ENCODE data around the gene CERK.

The CERK gene

DNA sequence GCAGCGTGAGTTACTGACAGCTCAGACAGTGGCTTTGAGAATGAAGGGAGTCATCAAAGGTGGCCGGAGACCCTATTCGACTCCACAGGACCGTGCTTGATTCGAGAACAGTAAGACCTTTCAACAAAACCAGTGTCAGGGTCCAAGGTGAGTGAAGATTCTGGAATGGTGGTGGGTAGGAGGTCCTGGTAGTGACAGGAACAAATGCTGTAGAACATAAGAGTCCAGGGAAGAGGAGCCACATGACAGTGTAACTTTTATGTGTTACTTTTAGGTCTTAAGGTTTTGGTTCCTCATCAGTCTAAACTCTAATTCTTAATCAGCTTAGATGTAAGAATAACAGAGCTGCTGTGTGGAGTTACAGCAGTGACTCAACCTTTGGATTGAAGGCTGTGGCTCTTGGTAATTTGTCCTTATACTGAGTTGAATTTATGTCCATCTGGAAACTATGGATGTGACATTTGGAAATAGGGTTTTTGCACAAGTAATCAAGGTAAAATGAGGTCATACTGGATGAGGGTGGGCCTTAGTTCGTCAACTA lies 26.2 kb upstream of the CERK start:
- no peak for DNase-seq

DNA sequence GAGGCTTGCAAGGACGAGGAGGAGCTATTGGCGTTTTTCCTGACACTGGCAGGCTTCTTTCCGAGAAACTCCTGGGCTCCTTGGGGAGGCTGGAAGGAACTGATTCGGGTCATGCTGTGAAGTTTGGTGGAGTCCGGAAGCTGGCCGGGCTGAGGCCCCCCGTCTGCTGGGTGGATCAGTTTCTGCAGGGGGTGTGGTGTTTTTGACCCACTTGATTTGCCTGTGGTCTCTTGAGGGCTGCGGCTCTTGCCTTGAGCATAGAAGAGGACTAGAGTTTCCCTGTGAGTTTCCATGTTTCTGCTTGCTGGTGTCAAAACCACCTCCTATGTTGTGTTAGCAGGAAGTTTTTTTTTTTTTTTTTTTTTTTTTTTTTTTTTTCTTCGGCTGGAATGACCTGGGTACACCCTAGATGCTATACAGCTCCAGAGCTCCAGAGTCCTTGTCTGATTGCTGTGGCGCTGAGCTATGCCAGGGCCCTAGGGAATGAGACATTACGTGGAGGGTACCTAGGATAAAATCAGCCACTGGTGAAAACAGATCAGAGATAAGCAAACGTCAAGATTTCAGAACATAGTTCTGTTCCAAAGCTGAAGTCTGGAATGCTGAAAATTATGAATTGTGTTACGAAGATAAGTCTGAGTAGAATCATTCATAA lies 25.1 kb upstream of the CERK start:
- no peak for DNase-seq

DNA sequence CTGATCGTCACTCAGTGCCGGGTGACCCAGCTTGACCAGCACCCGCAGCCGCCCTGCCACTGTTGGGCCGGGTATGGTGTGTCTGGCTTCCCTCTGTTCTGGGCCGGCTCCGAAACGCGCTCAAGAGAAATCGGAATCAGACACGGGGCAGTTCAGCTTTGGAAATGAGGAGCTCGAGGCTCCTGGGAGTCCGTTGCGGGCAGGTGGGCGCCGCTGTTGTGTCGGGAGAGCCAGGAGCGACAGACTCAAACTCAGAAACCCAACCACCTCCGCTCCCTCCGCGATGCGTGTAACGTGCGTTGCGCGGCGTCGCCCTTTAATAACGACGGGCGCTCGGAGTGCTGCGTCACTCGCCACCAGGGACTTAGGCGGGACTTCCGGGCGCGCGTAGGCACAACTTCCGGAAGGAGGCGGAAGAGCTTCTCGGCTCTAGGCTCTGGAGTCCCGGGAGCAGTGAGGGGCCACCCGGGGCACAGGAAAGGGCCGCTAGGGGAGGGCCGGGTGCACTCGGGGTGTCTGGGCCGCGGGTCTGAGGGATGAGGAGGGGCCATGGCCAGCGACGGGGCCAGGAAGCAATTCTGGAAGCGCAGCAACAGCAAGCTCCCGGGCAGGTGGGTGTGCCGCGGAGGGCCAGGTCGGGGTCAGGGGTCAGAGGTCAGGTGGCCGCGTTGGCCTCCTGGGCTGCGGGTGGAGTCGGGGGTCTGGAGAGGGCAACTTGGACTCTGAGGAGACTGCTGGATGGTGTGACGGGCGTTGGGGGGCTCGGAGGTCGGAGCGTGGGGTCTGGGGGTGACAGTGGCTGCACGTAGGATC lies 24.4 kb upstream of the CERK start, which contains the start of gene TBC1D22A:
TBC1D22A (plus strand) TSS at position 413 of the 813 bp plus-strand sequence; CDS start at position 550, 137 bp downstream.
- peak; percentile 77 for DNase-seq

GRCh38 chr22:46761539-46762237 lies 23.6 kb upstream of the CERK start:
- peak; percentile 7 for DNase-seq

- no peak for DNase-seq
These were observed 23.0 kb upstream of the CERK start for GRCh38 chr22:46761017-46761416.

- DNase-seq, result peak; percentile 20
These were observed 20.8 kb upstream of the CERK start for GRCh38 chr22:46758867-46759290.

GRCh38 chr22:46758121-46758520 lies 20.1 kb upstream of the CERK start:
- no peak for DNase-seq

- no peak for DNase-seq
These were observed 19.1 kb upstream of the CERK start for GRCh38 chr22:46757104-46757503.

DNA sequence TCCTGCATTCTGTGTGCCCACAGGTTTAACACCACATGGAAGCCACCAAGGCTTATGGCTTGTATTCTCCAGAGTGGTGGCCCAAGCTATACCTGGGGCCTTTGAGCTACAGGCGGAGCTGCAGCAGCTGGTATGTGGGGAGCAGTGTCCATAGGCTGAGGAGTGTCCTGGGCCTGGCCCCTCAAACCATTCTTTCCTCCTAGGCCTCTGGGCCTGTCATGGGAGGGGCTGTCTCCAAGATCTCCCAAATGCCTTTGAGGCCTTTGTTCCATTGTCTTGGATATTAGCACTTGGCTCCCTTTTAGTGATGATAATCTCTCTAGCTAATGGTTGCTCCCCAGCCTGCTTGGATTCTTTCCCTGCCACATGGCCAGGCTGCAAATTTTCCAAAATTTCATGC lies 18.0 kb upstream of the CERK start:
- DNase-seq, result no peak

DNA sequence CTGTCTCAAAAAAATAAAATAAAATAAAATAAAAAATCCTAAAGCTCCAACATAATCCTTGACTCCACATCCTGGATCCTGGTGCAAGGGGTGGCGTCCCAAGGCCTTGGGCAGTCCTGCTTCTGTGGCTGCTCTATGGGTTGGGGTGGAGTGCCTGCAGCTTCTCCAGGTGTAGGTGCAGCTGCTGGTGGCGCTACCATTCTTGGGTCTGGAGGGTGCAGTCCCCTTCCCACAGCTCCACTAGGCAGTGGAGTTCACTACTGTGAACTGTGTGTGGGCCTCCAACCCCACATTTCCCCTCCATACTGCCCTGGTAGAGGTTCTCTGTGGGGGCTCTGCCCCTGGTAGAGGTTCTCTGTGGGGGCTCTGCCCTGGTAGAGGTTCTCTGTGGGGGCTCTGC lies 17.5 kb upstream of the CERK start:
- DNase-seq, result no peak

DNA sequence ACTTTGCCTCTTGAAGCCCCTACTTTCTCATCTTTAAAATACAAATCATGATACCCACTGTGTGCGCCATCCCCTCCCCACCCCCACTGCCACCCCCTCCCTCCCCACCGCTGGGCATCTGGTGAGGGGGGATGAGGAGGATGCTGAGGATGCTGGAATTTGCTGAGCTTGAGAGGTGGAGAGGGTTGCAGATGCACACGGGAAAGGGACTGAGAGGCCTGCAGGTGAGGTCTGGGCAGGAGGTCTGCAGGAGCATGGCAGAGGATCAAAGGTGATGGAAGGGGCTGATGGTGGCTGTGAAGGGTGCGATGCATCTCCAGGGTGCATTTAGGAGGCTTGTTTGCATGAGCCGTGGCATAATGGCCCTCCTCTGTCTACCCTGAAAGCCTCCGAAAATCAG lies 16.8 kb upstream of the CERK start:
- no peak for DNase-seq

DNA sequence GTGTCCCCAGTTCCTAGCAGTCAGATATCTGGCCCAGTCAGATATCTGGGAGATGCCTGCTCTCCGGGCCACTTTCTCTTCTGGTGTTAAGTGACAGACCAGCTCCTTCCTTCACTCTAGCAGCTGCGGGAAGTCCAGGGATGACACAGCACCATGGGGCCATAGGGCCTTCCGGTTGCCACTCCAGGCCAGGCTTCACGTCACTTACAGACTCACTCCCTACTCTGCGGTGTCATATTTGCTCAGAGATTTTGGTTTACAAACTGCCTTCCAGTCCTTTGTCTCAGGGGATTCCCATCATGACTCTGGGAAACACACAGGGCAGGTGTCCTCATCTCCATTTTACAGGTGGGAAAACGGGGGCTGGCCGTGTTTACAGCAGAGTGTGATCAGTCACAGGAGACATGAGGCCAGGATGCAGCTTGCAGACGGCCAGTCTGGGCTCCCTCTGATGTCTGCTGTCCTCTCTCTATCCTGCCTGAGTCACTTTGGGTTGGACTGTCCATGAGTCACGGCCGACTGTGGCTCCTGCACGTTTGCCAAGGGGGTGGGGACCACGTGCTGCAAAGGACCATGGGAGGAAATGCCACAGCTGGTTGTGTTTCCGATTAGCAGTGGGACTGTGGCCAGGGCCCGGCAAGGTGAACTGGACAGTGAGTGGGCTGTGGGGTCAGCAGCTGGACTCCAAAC lies 16.2 kb upstream of the CERK start:
- no peak for DNase-seq

GRCh38 chr22:46753761-46754109 lies 15.7 kb upstream of the CERK start:
- DNase-seq, result no peak

DNA sequence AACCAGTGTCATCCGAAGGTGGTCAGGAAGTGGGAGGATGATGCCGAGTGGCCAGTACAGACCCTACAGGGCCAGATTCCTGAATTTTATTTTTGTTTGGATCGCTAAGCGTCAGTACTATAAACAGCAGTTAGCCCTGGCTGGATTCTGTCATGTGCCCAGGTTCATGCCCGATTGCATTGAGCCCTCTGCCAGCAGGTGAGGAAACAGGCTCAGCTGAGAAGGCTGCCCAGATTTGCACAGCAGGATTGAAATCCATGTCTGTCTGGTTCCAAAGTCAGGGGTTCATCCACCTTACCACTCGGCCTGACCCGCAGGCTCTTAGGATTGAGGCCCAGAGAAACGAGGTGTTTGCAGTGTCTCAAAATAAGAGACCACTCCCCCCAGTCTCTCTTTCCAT lies 15.3 kb upstream of the CERK start:
- no peak for DNase-seq

DNA sequence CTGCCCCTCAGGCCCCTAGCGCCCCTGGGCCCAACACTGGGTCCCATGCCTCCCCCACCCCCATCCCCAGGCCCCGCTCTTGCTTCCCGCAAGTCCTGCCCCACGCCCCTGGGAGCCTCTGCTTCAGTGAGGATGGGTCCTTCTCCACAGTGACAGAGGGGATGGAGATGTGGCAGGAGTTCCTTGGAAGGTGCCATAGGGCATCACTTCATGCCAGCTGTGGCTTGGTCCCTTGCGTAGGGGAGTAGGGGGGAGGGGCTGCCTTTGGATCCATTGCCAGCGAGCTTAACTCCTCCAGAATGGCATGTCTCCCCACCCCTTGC lies 14.9 kb upstream of the CERK start:
- no peak for DNase-seq

DNA sequence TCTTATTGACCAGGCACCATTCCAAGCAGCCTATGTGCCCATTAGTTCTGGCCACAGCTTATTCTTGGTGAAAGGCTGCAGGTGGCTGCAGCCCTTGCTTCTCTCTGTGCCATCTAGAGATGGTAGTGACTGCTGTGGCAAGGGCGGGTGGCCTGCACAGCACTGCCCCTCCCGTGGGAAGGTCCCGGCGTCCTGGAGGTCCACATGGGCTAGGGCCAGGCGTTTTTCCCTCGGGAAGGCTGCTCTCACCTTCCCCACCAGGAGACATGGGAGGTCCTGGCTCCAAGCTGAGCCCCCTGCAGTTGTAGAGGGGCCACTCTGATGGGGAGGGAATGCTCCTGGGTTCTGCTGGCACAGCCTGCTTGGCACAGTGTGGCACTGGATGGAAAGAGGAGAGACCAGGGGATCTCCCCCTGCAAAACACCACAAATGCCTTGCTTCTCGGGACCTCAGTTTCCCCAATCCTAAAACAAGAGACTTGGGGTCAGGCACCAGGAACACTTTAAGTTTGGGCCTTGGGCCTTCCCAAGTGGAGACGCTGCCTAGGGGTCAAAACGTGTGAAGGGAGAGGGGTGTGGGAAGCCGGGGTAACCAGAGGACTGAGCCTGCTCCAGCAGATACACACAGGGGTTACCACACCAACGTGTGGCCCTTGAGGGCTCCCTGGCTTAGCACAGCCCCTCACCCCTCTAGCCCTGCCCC lies 14.4 kb upstream of the CERK start:
- no peak for DNase-seq

- no peak for DNase-seq
These were observed 12.9 kb upstream of the CERK start for GRCh38 chr22:46750863-46751443.

DNA sequence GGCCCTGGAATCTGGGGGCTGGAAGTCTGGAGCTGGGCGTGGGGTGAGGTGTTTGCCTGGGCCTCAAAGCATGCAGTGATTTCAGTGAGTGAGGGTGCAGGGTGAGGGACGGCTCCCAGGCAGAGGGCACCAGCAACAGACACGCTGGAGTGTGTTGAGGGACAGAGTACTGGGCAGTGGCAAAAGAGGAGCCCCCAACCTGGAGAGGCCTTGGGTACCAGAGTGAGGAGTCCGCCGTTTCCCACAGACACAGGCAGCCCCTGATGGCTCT lies 12.4 kb upstream of the CERK start:
- no peak for DNase-seq

GRCh38 chr22:46749682-46750529 lies 11.9 kb upstream of the CERK start:
- no peak for DNase-seq

DNA sequence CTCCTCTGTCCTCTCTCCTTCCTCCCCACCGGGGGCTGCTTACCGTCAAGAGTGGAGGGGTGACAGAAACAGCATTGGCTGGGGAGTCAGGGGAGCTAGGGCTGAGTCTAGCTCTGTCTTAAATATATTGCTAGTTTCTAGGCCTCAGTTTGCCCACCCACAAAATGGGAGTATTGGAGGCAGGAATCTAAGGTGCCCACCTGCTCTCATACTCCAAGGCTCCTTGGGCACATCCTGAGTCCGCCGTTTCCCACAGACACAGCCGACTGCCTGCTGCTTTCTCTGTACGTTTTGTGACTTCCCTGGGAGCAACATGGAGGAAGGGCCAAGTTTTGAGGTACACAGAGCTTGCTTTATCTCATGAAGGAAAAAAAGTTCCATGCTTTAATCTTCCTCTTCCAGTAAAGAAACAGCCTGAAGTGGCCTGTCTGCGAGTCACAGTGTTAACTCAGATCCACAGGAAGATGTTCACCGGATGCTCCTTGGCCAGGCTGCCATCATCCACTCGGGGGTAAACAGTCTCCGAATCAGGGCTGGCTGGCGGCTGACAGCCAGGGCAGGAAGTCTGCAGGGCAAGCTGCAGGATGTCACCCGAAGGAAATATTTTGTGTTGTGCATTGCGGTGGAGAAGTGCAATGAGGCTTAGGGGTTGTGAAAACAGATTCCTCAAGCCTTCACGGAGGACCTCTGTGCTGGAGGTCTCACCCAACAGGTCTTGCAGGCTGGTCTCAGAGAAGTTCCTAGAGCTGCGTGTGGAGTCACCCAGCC lies 11.0 kb upstream of the CERK start:
- DNase-seq, result no peak

All from NCI-H748 treated with DMSO at 0.1 percent for 48 hours (cell line).